MCF 10A (cell line): Measurements from ENCODE around the gene SCYL2. TPM values are rescaled to one million over a fixed set of nuclear protein-coding genes. Genes with fewer than 3 reads are reported as not detected.

Experiments
- BruUV-seq: library from RNA; stranded (reverse); fragments of 400-500 nt; replicated peaks from 2 replicates; lab custom pipeline; 2021; lab: Mats Ljungman, UMichigan
- CTCF ChIA-PET: fragments of 300-600 bp; sonication (Branson Sonifier 250); formaldehyde crosslinking; extraction: SDS; loops from one replicate; lab custom pipeline; 2021; ENCODE audit warnings: antibody characterized with exemption, inconsistent platforms; lab: Yijun Ruan, JAX
- POLR2A ChIA-PET: fragments of 300-600, 350-650 bp; sonication (Branson Sonifier 250); formaldehyde crosslinking; extraction: SDS; loops from one replicate; lab custom pipeline; 2020; ENCODE audit warnings: antibody characterized with exemption, inconsistent platforms; lab: Yijun Ruan, JAX
- DNase-seq: peaks from one replicate; pipeline ENCODE4 v3.0.0-alpha.2; 2018; ENCODE audit not compliant: unreplicated experiment
- H3K27ac Mint-ChIP-seq: one replicate; pipeline ENCODE4 v1.8.0; 2022; ENCODE audit warnings: mild to moderate bottlenecking, low read depth, mixed read lengths; ENCODE audit not compliant: unreplicated experiment
- H3K27me3 Mint-ChIP-seq: one replicate; pipeline ENCODE4 v1.8.0; 2022; ENCODE audit warnings: mixed read lengths; ENCODE audit not compliant: insufficient read depth, unreplicated experiment
- H3K36me3 Mint-ChIP-seq: one replicate; pipeline ENCODE4 v1.8.0; 2022; ENCODE audit warnings: mild to moderate bottlenecking, moderate library complexity, mixed read lengths; ENCODE audit not compliant: insufficient read depth, unreplicated experiment
- H3K4me1 Mint-ChIP-seq: one replicate; pipeline ENCODE4 v1.8.0; 2022; ENCODE audit warnings: mixed read lengths; ENCODE audit not compliant: insufficient read depth, unreplicated experiment
- H3K4me3 Mint-ChIP-seq: one replicate; pipeline ENCODE4 v1.8.0; 2022; ENCODE audit warnings: mild to moderate bottlenecking, moderate library complexity, mixed read lengths; ENCODE audit not compliant: unreplicated experiment
- H3K9me3 Mint-ChIP-seq: one replicate; pipeline ENCODE4 v1.8.0; 2022; ENCODE audit warnings: mixed read lengths; ENCODE audit not compliant: unreplicated experiment
- intact Hi-C: fragments of 100-400 bp; cut with micrococcal nuclease; formaldehyde crosslinking; loops from 2 replicates; pipeline ENCODE4 v1.14.1; 2022
- total RNA-seq: library from RNA; stranded (reverse); gene quantifications from 2 replicates; pipeline ENCODE4 v1.2.3, GENCODE V29; 2022
- TF ChIP-seq, protein P1 (sequence below): fragments of 200-600 bp; IDR thresholded peaks from one replicate; pipeline ENCODE4 v1.8.0; 2022; ENCODE audit warnings: antibody characterized with exemption, mild to moderate bottlenecking; ENCODE audit not compliant: unreplicated experiment

Gene SCYL2
- total RNA-seq, 1 experiment from 2014 or later: 52.8 TPM

DNA sequence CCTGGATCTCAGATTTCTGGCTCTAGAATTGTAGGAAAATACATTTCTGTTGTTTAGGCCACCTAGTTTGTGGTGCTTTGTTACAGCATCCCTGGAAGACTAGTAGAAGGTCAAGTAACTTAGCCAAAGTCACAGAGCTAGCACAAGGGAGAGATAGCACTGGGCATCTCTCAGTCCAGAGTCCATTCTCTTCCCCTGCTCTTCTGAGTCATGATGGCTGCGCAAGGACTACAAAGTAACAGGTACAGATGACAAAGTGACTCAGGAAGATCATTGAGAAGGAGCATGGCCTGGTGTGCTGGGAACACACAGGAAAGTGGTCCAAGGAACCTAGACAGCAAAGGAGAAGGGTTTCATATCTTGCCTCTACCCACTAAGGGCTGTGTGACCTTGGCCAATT is 109.2 kb downstream of the SCYL2 start:
- intact Hi-C loops: no loop called here

DNA sequence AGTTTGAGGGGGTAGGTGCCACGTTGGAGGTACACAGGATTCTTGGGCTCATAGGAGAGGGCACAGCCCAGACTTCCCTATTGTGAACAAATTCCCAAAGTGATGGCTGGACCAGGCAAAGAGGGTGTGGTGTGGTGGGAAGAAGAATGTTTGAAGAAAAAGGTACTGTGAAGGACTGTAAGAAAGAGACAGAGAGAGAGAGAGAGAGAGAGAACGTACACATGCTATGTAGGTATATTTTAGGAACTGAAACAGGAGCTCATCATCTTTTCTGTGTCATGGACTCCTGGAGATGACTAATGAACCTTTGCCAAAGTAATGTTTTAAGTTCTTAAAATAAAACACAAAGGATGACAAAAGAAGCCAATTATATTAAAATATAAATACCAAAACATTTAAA is 114.4 kb downstream of the SCYL2 start:
- POLR2A ChIA-PET: no interaction called here
- no TSS peak for BruUV-seq
- Mint-ChIP-seq H3K27me3 (no peaks in the 10 kb centered on the region), H3K9me3 (no peaks in the 10 kb centered on the region), H3K4me3 (no peak overlapping the region), H3K27ac (no peak overlapping the region), H3K36me3 (no peaks in the 10 kb centered on the region), H3K4me1 (no peaks in the 10 kb centered on the region)
- TF ChIP-seq, protein P1, sequence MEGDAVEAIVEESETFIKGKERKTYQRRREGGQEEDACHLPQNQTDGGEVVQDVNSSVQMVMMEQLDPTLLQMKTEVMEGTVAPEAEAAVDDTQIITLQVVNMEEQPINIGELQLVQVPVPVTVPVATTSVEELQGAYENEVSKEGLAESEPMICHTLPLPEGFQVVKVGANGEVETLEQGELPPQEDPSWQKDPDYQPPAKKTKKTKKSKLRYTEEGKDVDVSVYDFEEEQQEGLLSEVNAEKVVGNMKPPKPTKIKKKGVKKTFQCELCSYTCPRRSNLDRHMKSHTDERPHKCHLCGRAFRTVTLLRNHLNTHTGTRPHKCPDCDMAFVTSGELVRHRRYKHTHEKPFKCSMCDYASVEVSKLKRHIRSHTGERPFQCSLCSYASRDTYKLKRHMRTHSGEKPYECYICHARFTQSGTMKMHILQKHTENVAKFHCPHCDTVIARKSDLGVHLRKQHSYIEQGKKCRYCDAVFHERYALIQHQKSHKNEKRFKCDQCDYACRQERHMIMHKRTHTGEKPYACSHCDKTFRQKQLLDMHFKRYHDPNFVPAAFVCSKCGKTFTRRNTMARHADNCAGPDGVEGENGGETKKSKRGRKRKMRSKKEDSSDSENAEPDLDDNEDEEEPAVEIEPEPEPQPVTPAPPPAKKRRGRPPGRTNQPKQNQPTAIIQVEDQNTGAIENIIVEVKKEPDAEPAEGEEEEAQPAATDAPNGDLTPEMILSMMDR: no peak
- no peak for DNase-seq
- intact Hi-C loops: no loop called here
- CTCF ChIA-PET: no interaction called here

More for the DNA sequence above, 109.2 kb downstream of the SCYL2 start:
- ChIA-PET POLR2A (interaction anchor here (0.7 kb wide), 1 partner anchor 75 kb away, joined by 3 read pairs; no protein-coding TSS in a partner anchor), CTCF (interaction anchor here (1.1 kb wide), 1 partner anchor 20 kb away, joined by 3 read pairs; no protein-coding TSS in a partner anchor)
- H3K4me3 Mint-ChIP-seq: no peak overlapping the region
- H3K4me1 Mint-ChIP-seq: no peaks in the 10 kb centered on the region
- no peaks in the 10 kb centered on the region for H3K9me3 Mint-ChIP-seq
- no peak for DNase-seq
- TF ChIP-seq, protein P1: no peak
- BruUV-seq: no TSS peak
- H3K27ac Mint-ChIP-seq: no peak overlapping the region
- H3K27me3 Mint-ChIP-seq: no peaks in the 10 kb centered on the region
- no peaks in the 10 kb centered on the region for H3K36me3 Mint-ChIP-seq

DNA sequence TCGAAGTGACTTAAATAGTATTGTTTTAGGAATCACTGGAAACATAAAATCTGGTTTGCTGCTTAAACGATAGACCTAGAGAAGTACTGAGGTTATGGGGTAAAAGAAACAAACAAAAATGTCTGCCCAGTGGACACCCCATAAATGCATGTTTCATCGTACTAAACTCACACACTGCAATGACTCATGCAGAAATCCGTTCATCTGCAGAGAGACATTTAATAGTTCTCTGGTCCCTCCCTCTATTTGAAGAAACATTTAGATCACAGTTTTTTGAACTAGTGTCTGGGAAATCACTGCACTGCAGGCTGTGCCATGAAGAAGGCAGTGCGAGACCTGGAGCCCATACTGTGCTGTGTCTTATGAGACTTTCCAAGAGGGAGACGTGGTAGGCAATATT is 115.4 kb downstream of the SCYL2 start:
- intact Hi-C loops: no loop called here
- no peak for DNase-seq

DNA sequence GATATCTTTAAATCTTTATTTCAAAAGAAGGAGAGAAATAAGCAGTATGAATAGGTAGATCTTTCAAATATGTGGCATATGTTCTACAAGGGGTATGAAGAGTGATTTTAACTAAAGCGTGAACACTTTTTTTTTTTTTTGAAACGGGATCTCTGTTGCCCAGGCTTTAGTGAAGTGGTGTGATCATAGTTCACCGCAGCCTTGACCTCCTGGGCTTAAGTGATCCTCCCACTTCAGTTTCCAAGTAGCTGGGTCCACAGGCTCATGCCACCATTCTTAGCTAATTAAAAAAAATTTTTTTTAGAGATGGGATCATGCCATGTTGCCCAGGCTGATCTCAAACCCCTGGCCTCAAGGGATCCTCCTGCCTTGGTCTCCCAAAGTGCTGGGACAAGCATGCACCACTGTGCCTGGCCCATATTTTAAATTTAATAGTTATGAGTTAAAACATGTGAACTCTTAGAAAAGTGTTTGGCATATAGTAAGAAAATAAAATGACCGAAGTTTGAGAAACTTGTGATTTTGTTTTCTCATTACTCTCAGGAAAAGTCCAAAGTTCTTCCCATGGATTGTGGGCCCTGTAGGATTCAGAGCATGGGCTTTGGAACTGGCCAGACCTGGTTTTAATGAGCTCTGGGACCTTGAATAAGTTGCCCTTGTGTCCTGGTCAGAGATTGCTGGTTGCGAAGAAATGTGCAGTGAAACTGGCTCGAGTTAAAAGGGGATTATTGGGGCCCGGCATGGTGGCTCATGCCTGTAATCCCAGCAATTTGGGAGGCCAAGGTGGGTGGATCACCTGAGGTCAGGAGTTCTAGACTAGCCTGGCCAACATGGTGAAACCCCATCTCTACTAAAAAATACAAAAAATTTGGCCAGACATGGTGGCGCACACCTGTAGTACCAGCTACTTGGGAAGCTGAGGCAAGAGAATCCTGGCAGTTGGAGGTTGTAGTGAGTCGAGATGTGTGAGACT is 116.9 kb downstream of the SCYL2 start:
- CTCF ChIA-PET: interaction anchor here (0.7 to 1.6 kb wide), 4 partner anchors 9 to 149 kb away, joined by 3 read pairs; no protein-coding TSS in a partner anchor
- POLR2A ChIA-PET: no interaction called here
- intact Hi-C loops: no loop called here
- Mint-ChIP-seq H3K4me1 (no peaks in the 10 kb centered on the region), H3K27ac (no peak overlapping the region), H3K27me3 (no peaks in the 10 kb centered on the region), H3K36me3 (no peaks in the 10 kb centered on the region), H3K9me3 (no peaks in the 10 kb centered on the region), H3K4me3 (no peak overlapping the region)
- no peak for DNase-seq
- no TSS peak for BruUV-seq
- TF ChIP-seq, protein P1: no peak

More for the DNA sequence above, 115.4 kb downstream of the SCYL2 start:
- no peaks in the 10 kb centered on the region for H3K36me3 Mint-ChIP-seq
- H3K4me1 Mint-ChIP-seq: no peaks in the 10 kb centered on the region
- ChIA-PET CTCF (interaction anchor here (1.6 kb wide), 1 partner anchor 34 kb away, joined by 3 read pairs; no protein-coding TSS in a partner anchor), POLR2A (no interaction called here)
- H3K27ac Mint-ChIP-seq: no peak overlapping the region
- no peaks in the 10 kb centered on the region for H3K27me3 Mint-ChIP-seq
- no TSS peak for BruUV-seq
- H3K4me3 Mint-ChIP-seq: no peak overlapping the region
- TF ChIP-seq, protein P1: no peak
- no peaks in the 10 kb centered on the region for H3K9me3 Mint-ChIP-seq
